Left ventricle myocardium inferior (tissue), 1 donor: ENCODE measurements around the gene ZNF547. TPM values are rescaled to one million over a fixed set of nuclear protein-coding genes. Genes with fewer than 3 reads are reported as not detected.
"Not testable (repeated sequence)": the region's sequence is repeated elsewhere in the genome, so short reads cannot be mapped to it uniquely, and the experiment has no call there.

Experiments used
- DNase-seq: peaks from one replicate; pipeline ENCODE4 v3.0.0-alpha.2; 2020
- H3K27ac ChIP-seq: fragments of 200-600 bp; replicated peaks from 2 replicates; pipeline ENCODE4 v1.8.0; 2021
- H3K27me3 ChIP-seq: fragments of 200-600 bp; 2 replicates; pipeline ENCODE4 v1.8.0; 2021; ENCODE audit warnings: low read depth
- H3K36me3 ChIP-seq: fragments of 200-600 bp; 2 replicates; pipeline ENCODE4 v1.8.0; 2021
- H3K4me1 ChIP-seq: fragments of 200-600 bp; 2 replicates; pipeline ENCODE4 v1.8.0; 2021
- H3K4me3 ChIP-seq: fragments of 200-600 bp; 2 replicates; pipeline ENCODE4 v1.8.0; 2021; ENCODE audit warnings: mild to moderate bottlenecking, moderate library complexity
- H3K9me3 ChIP-seq: fragments of 200-600 bp; replicated peaks from 2 replicates; pipeline ENCODE4 v1.8.0; 2021
- intact Hi-C: fragments of 100-400 bp; cut with micrococcal nuclease; formaldehyde crosslinking; loops from one replicate; pipeline ENCODE4 v1.11.0; 2022
- total RNA-seq: library from RNA; stranded (reverse); fragmentation: NEBNext Ultra II Directional; extraction: Animal tissue kit (Norgen Biotek cat#: 25700); gene quantifications from one replicate; pipeline ENCODE4 v1.2.1, GENCODE V29; 2021
- TF ChIP-seq, protein P1 (sequence below): fragments of 200-600 bp; IDR thresholded peaks from 2 replicates; pipeline ENCODE4 v1.8.0; 2021; ENCODE audit warnings: antibody characterized with exemption, mild to moderate bottlenecking, borderline replicate concordance
- donor health status: DM: no; HTN: yes; CAD: no; lungs with severe emphysema.

Gene ZNF547
- total RNA-seq, 1 donor from 2014 or later, result 3.6 TPM

DNA sequence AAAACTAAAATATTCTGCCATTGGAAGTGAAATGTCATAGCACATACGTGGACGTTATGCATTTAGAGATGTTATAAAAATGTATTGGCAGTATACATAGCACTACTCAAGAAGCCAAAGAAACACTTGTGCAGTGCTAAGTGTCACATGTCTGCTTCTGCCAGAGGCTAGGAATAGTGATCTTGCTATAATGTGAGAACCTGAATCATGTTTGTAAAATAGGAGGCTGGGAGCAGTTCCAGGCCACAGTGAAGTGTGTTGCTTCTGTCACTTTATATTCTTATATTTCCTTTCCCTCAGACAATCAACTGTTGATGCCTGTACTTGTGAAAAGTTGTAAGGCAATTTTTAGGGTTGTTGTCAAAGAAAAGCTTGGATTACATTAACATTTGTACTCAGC lies 3.4 kb downstream of the ZNF547 start:
- Histone ChIP-seq H3K27me3 (no peaks in the 10 kb centered on the region), H3K4me3 (no peak overlapping the region), H3K9me3 (peaks cover 12% of the 10 kb centered on the region), H3K27ac (no peak overlapping the region), H3K36me3 (peaks cover 44% of the 10 kb centered on the region), H3K4me1 (peaks cover 38% of the 10 kb centered on the region)
- no peak for DNase-seq
- intact Hi-C loops, result no loop called here
- TF ChIP-seq, protein P1, sequence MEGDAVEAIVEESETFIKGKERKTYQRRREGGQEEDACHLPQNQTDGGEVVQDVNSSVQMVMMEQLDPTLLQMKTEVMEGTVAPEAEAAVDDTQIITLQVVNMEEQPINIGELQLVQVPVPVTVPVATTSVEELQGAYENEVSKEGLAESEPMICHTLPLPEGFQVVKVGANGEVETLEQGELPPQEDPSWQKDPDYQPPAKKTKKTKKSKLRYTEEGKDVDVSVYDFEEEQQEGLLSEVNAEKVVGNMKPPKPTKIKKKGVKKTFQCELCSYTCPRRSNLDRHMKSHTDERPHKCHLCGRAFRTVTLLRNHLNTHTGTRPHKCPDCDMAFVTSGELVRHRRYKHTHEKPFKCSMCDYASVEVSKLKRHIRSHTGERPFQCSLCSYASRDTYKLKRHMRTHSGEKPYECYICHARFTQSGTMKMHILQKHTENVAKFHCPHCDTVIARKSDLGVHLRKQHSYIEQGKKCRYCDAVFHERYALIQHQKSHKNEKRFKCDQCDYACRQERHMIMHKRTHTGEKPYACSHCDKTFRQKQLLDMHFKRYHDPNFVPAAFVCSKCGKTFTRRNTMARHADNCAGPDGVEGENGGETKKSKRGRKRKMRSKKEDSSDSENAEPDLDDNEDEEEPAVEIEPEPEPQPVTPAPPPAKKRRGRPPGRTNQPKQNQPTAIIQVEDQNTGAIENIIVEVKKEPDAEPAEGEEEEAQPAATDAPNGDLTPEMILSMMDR, result no peak

DNA sequence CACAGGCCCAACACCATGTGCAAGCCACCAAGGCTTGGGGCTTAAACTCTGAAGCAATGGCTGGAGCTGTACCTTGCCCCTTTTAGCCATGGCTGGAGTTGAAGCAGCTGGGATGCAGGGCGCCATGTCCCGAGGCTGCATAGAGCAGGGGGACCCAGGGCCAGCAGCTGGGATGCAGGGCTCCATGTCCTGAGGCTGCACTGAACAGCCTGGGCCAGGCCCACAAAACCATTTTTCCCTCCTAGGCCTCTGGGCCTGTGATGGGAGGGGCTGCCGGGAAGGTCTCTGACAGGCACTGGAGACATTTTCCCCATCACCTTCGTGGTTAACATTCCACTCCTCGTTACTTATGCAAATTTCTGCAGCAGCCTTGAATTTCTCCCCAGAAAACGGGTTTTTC lies 10.8 kb downstream of the ZNF547 start:
- H3K4me1 ChIP-seq, result no peaks in the 10 kb centered on the region
- no peaks in the 10 kb centered on the region for H3K27me3 ChIP-seq
- intact Hi-C loops, result no loop called here
- TF ChIP-seq, protein P1, result no peak
- DNase-seq, result no peak
- peaks cover 81% of the 10 kb centered on the region for H3K36me3 ChIP-seq
- peaks cover 52% of the 10 kb centered on the region for H3K9me3 ChIP-seq
- no peak overlapping the region for H3K4me3 ChIP-seq
- no peak overlapping the region for H3K27ac ChIP-seq

DNA sequence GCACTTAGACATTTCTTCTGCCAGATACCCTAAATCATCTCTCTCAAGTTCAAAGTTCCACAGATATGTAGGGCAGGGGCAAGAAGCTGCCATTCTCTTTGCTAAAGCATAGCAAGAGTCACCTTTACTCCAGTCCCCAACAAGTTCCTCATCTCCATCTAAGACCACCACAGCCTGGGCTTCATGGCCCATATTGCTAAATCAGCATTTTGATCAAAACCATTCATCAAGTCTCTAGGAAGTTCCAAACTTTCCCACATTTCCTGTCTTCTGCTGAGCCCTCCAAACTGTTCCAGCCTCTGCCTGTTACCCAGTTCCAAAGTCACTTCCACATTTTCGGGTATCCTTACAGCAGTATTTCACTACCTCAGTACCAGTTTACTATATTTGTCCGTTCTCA lies 11.3 kb downstream of the ZNF547 start:
- peaks cover 81% of the 10 kb centered on the region for H3K36me3 ChIP-seq
- intact Hi-C loops, H3K4me1 ChIP-seq: not testable (repeated sequence)

DNA sequence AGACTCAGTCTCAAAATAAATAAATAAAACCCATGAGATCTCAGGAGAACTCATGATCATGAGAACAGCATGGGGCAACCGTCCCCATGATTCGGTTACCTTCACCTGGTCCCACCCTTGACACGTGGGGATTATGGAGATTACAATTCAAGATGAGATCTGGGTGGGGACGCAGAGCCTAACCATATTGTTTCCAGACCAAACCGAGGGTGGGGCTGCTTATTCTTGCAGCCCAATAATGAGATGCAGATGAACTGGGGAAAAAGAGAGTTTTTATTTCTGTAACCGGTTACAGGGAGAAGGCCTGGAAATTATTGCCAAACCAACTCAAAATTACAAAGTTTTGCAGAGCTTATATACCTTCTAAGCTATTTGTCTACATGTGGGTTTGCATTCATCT lies 12.8 kb downstream of the ZNF547 start:
- peaks cover 71% of the 10 kb centered on the region for H3K9me3 ChIP-seq
- no peak overlapping the region for H3K27ac ChIP-seq

More for the DNA sequence above, 11.3 kb downstream of the ZNF547 start:
- not testable (repeated sequence) for DNase-seq, H3K27me3 ChIP-seq, H3K27ac ChIP-seq, H3K4me3 ChIP-seq
- peaks cover 57% of the 10 kb centered on the region for H3K9me3 ChIP-seq

DNA sequence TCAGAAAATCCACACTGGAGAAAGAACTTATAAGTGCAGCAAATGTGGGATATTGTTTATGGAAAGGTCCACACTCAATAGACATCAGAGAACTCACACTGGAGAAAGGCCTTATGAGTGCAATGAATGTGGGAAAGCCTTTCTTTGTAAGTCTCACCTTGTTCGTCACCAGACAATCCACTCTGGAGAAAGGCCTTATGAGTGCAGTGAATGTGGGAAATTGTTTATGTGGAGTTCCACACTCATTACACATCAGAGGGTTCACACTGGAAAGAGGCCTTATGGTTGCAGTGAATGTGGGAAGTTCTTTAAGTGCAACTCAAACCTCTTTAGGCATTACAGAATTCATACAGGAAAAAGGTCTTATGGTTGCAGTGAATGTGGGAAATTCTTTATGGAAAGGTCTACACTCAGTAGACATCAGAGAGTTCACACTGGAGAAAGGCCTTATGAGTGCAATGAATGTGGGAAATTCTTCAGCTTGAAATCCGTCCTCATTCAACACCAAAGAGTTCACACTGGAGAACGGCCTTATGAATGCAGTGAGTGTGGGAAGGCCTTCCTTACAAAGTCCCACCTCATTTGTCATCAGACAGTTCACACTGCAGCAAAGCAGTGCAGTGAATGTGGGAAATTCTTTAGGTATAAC lies 14.3 kb downstream of the ZNF547 start:
- no peak for DNase-seq
- intact Hi-C loops, result no loop called here
- Histone ChIP-seq H3K27ac (no peak overlapping the region), H3K36me3 (peaks cover 62% of the 10 kb centered on the region), H3K27me3 (no peaks in the 10 kb centered on the region), H3K9me3 (peaks cover 71% of the 10 kb centered on the region), H3K4me3 (no peak overlapping the region), H3K4me1 (no peaks in the 10 kb centered on the region)
- TF ChIP-seq, protein P1, result no peak

More for the DNA sequence above, 12.8 kb downstream of the ZNF547 start:
- DNase-seq, result no peak
- intact Hi-C loops, result no loop called here
- no peaks in the 10 kb centered on the region for H3K27me3 ChIP-seq
- H3K4me1 ChIP-seq, result no peaks in the 10 kb centered on the region
- TF ChIP-seq, protein P1, result no peak
- H3K4me3 ChIP-seq, result no peak overlapping the region
- peaks cover 77% of the 10 kb centered on the region for H3K36me3 ChIP-seq

GRCh38 chr19:57380923-57381322 lies 17.6 kb downstream of the ZNF547 start:
- no peak overlapping the region for H3K27ac ChIP-seq
- no peak overlapping the region for H3K4me3 ChIP-seq
- peaks cover 51% of the 10 kb centered on the region for H3K9me3 ChIP-seq
- DNase-seq, result no peak
- H3K27me3 ChIP-seq, result no peaks in the 10 kb centered on the region
- peaks cover 30% of the 10 kb centered on the region for H3K36me3 ChIP-seq
- intact Hi-C loops, result no loop called here
- H3K4me1 ChIP-seq, result no peaks in the 10 kb centered on the region
- TF ChIP-seq, protein P1, result no peak
